PFSK-1 (cell line): ENCODE data around the gene SMIM5.

Source experiments
- POLR2AphosphoS5 ChIP-seq: IDR thresholded peaks from 2 replicates; pipeline ENCODE4 v1.6.1; 2012; ENCODE audit warnings: low read depth, mild to moderate bottlenecking, control low read depth, low read length, moderate library complexity
- SIN3A ChIP-seq: IDR thresholded peaks from 2 replicates; pipeline ENCODE4 v1.6.1; 2012; ENCODE audit warnings: mild to moderate bottlenecking, low read length, moderate library complexity, borderline replicate concordance; ENCODE audit not compliant: insufficient read depth
- TAF1 ChIP-seq: IDR thresholded peaks from 2 replicates; pipeline ENCODE4 v1.6.1; 2012; ENCODE audit warnings: low read length, control low read depth, borderline replicate concordance; ENCODE audit not compliant: insufficient read depth

GRCh38 chr17:75622076-75622475 lies 11.2 kb upstream of the SMIM5 start:
- TF ChIP-seq POLR2AphosphoS5, result no peak
- TF ChIP-seq TAF1, result no peak
- TF ChIP-seq SIN3A, result no peak
